SH-SY5Y (cell line): ENCODE results near the gene PRMT1.

ENCODE experiments used
- GATA2 ChIP-seq: IDR thresholded peaks from 2 replicates; pipeline ENCODE4 v1.6.1; 2011; ENCODE audit warnings: mild to moderate bottlenecking, low read depth, low read length
- GATA3 ChIP-seq: IDR thresholded peaks from 2 replicates; pipeline ENCODE4 v1.6.1; 2011; ENCODE audit warnings: low read depth, mild to moderate bottlenecking, low read length, moderate library complexity

DNA sequence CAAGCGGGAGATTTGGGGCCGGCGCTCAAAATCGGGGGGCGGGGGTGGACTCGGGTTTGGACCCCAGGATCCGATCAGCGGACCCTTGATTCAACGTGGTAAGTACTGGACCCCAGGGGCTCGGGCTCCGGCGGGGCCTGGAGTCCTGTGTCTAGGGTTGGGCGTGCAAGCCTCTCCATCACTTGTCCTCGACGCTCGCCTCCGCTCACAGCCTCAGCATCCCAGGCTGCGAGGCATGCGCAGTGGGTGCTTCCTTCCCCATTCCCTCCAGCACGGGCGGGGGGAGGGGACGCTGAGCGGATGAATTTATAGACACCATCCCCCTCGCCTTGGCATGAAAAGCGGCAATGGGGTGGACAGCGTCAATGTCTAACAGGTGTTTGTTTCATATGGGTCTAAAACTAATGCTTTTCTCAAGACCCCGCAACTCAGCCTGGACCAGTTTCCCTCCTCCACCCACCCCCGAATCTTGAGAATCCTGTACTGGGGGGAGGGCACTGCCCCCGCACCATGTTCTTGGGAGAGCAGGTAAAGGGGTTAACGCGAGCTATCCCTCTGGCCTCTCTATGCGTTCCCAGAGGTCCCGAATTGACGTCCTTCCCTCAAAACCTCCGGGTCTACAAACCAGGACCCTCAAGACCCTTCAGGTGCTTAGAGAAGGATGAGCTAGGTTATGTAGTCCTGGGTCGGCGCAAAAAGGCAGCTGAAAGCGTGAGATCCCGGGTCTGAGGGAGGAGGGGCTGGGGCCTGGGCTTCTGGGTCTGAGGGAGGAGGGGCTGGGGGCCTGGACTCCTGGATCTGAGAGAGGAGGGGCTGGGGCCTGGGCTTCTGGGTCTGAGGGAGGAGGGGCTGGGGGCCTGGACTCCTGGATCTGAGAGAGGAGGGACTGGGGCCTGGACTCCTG lies 14.4 kb downstream of the PRMT1 start:
- TF ChIP-seq GATA2 (no peak), GATA3 (no peak)
